SK-N-SH (cell line): ENCODE measurements around the gene LSMEM2.

ENCODE experiments used
- CTCF ChIP-seq: fragments of 200-600 bp; sonication (generic); IDR thresholded peaks from 2 replicates; pipeline ENCODE4 v1.6.1; 2017; ENCODE audit warnings: antibody characterized with exemption, mild to moderate bottlenecking, moderate library complexity
- NFIC ChIP-seq: IDR thresholded peaks from 2 replicates; pipeline ENCODE4 v1.4.0; 2012; ENCODE audit warnings: borderline replicate concordance
- NRF1 ChIP-seq: IDR thresholded peaks from 2 replicates; pipeline ENCODE4 v1.6.1; 2012; ENCODE audit warnings: low read depth, mild to moderate bottlenecking, low read length
- POLR2AphosphoS5 ChIP-seq: IDR thresholded peaks from 2 replicates; pipeline ENCODE4 v1.6.1; 2012; ENCODE audit warnings: low read depth, low read length
- REST ChIP-seq: IDR thresholded peaks from 2 replicates; pipeline ENCODE4 v1.6.1; 2012; ENCODE audit warnings: mild to moderate bottlenecking, low read depth, low read length, moderate library complexity
- RFX5 ChIP-seq: IDR thresholded peaks from 2 replicates; pipeline ENCODE4 v1.6.1; 2012; ENCODE audit warnings: mild to moderate bottlenecking, improper control_type of control experiment, low read length
- SIN3A ChIP-seq: IDR thresholded peaks from 2 replicates; pipeline ENCODE4 v1.6.1; 2012; ENCODE audit warnings: low read depth, mild to moderate bottlenecking, low read length, moderate library complexity, borderline replicate concordance
- SMC3 ChIP-seq: IDR thresholded peaks from 2 replicates; pipeline ENCODE4 v1.6.1; 2012; ENCODE audit warnings: low read depth, low read length, improper control_type of control experiment
- TAF1 ChIP-seq: IDR thresholded peaks from 2 replicates; pipeline ENCODE4 v1.6.1; 2012; ENCODE audit warnings: low read depth, mild to moderate bottlenecking, low read length, moderate library complexity, borderline replicate concordance
- USF2 ChIP-seq: fragments of 150-350 bp; IDR thresholded peaks from 2 replicates; pipeline ENCODE4 v1.6.1; 2017; ENCODE audit warnings: antibody characterized with exemption, low read length, low read depth, borderline replicate concordance

GRCh38 chr3:50300681-50301254 is 21.9 kb downstream of the LSMEM2 start:
- TF ChIP-seq USF2 = no peak
- TF ChIP-seq NFIC = no peak
- no peak for TF ChIP-seq CTCF
- TF ChIP-seq SMC3 = no peak
- no peak for TF ChIP-seq POLR2AphosphoS5
- TF ChIP-seq RFX5 = no peak
- TF ChIP-seq REST = no peak
- TF ChIP-seq SIN3A = no peak
- no peak for TF ChIP-seq NRF1
- no peak for TF ChIP-seq TAF1
